ENCODE results near the gene ARHGEF12. TPM values are rescaled to one million over a fixed set of nuclear protein-coding genes. Genes with fewer than 3 reads are reported as not detected.

Gene ARHGEF12
- total and polyA plus RNA-seq, 2 experiments from 2014 or later = 9.0 to 38.9 TPM

DNA sequence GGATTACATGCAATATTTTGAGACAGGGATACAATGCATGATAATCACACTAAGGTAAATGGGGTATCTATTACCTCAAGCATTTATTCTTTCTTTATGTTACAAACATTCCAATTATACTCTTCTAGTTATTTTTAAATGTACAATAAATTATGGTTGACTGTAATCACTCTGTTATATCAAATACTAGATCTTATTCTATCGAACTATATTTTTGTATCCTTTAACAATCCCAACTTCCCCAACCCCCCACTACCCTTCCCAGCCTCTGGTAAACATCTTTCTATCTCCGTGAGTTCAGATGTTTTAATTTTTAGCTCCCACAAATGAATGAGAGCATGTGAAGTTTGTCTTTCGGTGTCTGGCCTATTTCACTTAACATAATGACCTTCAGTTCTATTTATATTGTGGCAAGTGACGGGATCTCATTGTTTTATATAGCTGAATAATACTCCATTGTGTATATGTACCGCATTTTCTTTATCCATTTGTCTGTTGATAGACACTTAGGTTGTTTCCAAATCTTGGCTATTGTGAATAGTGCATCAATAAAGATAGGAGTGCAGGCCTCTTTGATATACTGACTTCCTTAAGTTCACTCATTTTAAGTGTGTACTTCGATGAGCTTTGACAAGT lies 40.5 kb downstream of the ARHGEF12 start (continued):
- TF ChIP-seq, protein P1, sequence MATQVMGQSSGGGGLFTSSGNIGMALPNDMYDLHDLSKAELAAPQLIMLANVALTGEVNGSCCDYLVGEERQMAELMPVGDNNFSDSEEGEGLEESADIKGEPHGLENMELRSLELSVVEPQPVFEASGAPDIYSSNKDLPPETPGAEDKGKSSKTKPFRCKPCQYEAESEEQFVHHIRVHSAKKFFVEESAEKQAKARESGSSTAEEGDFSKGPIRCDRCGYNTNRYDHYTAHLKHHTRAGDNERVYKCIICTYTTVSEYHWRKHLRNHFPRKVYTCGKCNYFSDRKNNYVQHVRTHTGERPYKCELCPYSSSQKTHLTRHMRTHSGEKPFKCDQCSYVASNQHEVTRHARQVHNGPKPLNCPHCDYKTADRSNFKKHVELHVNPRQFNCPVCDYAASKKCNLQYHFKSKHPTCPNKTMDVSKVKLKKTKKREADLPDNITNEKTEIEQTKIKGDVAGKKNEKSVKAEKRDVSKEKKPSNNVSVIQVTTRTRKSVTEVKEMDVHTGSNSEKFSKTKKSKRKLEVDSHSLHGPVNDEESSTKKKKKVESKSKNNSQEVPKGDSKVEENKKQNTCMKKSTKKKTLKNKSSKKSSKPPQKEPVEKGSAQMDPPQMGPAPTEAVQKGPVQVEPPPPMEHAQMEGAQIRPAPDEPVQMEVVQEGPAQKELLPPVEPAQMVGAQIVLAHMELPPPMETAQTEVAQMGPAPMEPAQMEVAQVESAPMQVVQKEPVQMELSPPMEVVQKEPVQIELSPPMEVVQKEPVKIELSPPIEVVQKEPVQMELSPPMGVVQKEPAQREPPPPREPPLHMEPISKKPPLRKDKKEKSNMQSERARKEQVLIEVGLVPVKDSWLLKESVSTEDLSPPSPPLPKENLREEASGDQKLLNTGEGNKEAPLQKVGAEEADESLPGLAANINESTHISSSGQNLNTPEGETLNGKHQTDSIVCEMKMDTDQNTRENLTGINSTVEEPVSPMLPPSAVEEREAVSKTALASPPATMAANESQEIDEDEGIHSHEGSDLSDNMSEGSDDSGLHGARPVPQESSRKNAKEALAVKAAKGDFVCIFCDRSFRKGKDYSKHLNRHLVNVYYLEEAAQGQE (IDR thresholded peaks at IDR 0.05; ENCODE audit: unreplicated experiment) = no peak
- TF ChIP-seq CREB1 (CRISPR knock-in tag; IDR thresholded peaks at IDR 0.05; ENCODE audit: low read depth) = no peak
- TF ChIP-seq STAT1 (IDR thresholded peaks at IDR 0.05; ENCODE audit: unreplicated experiment) = no peak
- no peak for TF ChIP-seq NANOG (IDR thresholded peaks at IDR 0.05; ENCODE audit: borderline replicate concordance)
- TF ChIP-seq, protein P2, sequence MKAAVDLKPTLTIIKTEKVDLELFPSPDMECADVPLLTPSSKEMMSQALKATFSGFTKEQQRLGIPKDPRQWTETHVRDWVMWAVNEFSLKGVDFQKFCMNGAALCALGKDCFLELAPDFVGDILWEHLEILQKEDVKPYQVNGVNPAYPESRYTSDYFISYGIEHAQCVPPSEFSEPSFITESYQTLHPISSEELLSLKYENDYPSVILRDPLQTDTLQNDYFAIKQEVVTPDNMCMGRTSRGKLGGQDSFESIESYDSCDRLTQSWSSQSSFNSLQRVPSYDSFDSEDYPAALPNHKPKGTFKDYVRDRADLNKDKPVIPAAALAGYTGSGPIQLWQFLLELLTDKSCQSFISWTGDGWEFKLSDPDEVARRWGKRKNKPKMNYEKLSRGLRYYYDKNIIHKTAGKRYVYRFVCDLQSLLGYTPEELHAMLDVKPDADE (IDR thresholded peaks at IDR 0.05) = no peak
- no peak for TF ChIP-seq EZH2 (IDR thresholded peaks at IDR 0.05; ENCODE audit: low read depth, unreplicated experiment)
- TF ChIP-seq ZNF331 (CRISPR knock-in tag; IDR thresholded peaks at IDR 0.05; ENCODE audit: low read depth) = no peak

DNA sequence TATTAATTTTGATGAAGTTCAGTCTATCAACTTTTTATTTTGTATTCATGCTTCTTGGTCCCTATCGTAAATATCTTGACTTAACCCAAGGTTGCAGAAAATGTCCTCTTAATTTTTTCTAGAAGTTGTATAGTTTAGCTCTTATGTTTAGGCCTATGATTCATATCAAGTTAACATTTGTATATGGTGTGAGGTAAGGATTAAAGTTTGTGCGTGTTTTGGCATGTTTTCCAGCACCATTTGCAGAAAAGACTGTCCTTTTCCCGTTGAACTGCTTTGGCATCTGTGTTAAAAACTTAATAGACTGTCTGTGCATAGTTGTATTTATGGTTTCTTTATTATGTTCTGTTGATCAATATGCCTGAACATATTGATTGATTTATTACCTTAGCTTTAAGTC lies 42.3 kb downstream of the ARHGEF12 start:
- H3K27me3 Mint-ChIP-seq (ENCODE audit: insufficient read depth, low read depth, poor library complexity) = peaks cover 2% of the 10 kb centered on the region
- H3K27ac ChIP-seq (ENCODE audit: low read depth) = no peak overlapping the region
- H3K4me3 ChIP-seq = no peak overlapping the region
- no peaks in the 10 kb centered on the region; the same call in 1 of the 2 replicates for H3K4me1 ChIP-seq (ENCODE audit: insufficient read depth)
- H3F3A ChIP-seq (replicated peaks; ENCODE audit: low read depth) = no peaks in the 10 kb centered on the region; the same call in 1 of the 2 replicates
- no peaks in the 10 kb centered on the region for H3K27me3 ChIP-seq (ENCODE audit: insufficient read depth)
- ATAC-seq = no peak
- H3K79me2 ChIP-seq (replicated peaks; ENCODE audit: insufficient read depth) = peaks cover 96% of the 10 kb centered on the region
- H3K9me3 Mint-ChIP-seq = peaks cover 28% of the 10 kb centered on the region
- H2AFZ ChIP-seq = no peak overlapping the region
- H3K36me3 ChIP-seq (ENCODE audit: insufficient read depth) = 0 out of 2 replicates have a peak, but pooled peaks cover 5% of the 10 kb centered on the region
- H4K20me1 ChIP-seq (replicated peaks; ENCODE audit: insufficient read depth) = no peaks in the 10 kb centered on the region
- no peak overlapping the region for H3K27ac Mint-ChIP-seq
- no peaks in the 10 kb centered on the region for H3K9me2 ChIP-seq (ENCODE audit: insufficient read depth)
- H3K4me2 ChIP-seq = no peak overlapping the region
- DNase-seq (ENCODE audit: low spot score) = no peak
- H3K4me3 Mint-ChIP-seq = no peak overlapping the region
- peaks cover 29% of the 10 kb centered on the region for H3K36me3 Mint-ChIP-seq (ENCODE audit: low read depth)
- H3K4me1 Mint-ChIP-seq = peaks cover 11% of the 10 kb centered on the region; the same call in 2 of the 3 replicates
- TF ChIP-seq, protein P3, sequence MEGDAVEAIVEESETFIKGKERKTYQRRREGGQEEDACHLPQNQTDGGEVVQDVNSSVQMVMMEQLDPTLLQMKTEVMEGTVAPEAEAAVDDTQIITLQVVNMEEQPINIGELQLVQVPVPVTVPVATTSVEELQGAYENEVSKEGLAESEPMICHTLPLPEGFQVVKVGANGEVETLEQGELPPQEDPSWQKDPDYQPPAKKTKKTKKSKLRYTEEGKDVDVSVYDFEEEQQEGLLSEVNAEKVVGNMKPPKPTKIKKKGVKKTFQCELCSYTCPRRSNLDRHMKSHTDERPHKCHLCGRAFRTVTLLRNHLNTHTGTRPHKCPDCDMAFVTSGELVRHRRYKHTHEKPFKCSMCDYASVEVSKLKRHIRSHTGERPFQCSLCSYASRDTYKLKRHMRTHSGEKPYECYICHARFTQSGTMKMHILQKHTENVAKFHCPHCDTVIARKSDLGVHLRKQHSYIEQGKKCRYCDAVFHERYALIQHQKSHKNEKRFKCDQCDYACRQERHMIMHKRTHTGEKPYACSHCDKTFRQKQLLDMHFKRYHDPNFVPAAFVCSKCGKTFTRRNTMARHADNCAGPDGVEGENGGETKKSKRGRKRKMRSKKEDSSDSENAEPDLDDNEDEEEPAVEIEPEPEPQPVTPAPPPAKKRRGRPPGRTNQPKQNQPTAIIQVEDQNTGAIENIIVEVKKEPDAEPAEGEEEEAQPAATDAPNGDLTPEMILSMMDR (conservative IDR thresholded peaks at IDR 0.05; ENCODE audit: low read depth in 2 of 2) = no peak
- TF ChIP-seq ZNF331 (CRISPR knock-in tag; IDR thresholded peaks at IDR 0.05; ENCODE audit: low read depth) (no peak), EZH2phosphoT487 (IDR thresholded peaks at IDR 0.05; ENCODE audit: unreplicated experiment) (no peak), STAT1 (IDR thresholded peaks at IDR 0.05; ENCODE audit: unreplicated experiment) (no peak), EZH2 (IDR thresholded peaks at IDR 0.05; ENCODE audit: low read depth, unreplicated experiment) (no peak), CREB1 (CRISPR knock-in tag; IDR thresholded peaks at IDR 0.05; ENCODE audit: low read depth) (no peak)
- TF ChIP-seq, protein P4, sequence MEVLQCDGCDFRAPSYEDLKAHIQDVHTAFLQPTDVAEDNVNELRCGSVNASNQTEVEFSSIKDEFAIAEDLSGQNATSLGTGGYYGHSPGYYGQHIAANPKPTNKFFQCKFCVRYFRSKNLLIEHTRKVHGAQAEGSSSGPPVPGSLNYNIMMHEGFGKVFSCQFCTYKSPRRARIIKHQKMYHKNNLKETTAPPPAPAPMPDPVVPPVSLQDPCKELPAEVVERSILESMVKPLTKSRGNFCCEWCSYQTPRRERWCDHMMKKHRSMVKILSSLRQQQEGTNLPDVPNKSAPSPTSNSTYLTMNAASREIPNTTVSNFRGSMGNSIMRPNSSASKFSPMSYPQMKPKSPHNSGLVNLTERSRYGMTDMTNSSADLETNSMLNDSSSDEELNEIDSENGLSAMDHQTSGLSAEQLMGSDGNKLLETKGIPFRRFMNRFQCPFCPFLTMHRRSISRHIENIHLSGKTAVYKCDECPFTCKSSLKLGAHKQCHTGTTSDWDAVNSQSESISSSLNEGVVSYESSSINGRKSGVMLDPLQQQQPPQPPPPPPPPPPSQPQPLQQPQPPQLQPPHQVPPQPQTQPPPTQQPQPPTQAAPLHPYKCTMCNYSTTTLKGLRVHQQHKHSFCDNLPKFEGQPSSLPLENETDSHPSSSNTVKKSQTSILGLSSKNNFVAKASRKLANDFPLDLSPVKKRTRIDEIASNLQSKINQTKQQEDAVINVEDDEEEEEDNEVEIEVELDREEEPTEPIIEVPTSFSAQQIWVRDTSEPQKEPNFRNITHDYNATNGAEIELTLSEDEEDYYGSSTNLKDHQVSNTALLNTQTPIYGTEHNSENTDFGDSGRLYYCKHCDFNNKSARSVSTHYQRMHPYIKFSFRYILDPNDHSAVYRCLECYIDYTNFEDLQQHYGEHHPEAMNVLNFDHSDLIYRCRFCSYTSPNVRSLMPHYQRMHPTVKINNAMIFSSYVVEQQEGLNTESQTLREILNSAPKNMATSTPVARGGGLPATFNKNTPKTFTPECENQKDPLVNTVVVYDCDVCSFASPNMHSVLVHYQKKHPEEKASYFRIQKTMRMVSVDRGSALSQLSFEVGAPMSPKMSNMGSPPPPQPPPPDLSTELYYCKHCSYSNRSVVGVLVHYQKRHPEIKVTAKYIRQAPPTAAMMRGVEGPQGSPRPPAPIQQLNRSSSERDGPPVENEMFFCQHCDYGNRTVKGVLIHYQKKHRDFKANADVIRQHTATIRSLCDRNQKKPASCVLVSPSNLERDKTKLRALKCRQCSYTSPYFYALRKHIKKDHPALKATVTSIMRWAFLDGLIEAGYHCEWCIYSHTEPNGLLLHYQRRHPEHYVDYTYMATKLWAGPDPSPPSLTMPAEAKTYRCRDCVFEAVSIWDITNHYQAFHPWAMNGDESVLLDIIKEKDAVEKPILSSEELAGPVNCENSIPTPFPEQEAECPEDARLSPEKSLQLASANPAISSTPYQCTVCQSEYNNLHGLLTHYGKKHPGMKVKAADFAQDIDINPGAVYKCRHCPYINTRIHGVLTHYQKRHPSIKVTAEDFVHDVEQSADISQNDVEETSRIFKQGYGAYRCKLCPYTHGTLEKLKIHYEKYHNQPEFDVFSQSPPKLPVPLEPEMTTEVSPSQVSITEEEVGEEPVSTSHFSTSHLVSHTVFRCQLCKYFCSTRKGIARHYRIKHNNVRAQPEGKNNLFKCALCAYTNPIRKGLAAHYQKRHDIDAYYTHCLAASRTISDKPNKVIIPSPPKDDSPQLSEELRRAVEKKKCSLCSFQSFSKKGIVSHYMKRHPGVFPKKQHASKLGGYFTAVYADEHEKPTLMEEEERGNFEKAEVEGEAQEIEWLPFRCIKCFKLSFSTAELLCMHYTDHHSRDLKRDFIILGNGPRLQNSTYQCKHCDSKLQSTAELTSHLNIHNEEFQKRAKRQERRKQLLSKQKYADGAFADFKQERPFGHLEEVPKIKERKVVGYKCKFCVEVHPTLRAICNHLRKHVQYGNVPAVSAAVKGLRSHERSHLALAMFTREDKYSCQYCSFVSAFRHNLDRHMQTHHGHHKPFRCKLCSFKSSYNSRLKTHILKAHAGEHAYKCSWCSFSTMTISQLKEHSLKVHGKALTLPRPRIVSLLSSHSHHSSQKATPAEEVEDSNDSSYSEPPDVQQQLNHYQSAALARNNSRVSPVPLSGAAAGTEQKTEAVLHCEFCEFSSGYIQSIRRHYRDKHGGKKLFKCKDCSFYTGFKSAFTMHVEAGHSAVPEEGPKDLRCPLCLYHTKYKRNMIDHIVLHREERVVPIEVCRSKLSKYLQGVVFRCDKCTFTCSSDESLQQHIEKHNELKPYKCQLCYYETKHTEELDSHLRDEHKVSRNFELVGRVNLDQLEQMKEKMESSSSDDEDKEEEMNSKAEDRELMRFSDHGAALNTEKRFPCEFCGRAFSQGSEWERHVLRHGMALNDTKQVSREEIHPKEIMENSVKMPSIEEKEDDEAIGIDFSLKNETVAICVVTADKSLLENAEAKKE (CRISPR knock-in tag; IDR thresholded peaks at IDR 0.05) = no peak
